ENCODE measurements around the gene TTC33.

TTC33 gene

GRCh38 chr5:40475561-40475960 is 280.2 kb downstream of the TTC33 start:
- no peak for DNase-seq

GRCh38 chr5:40474250-40474649 is 281.5 kb downstream of the TTC33 start:
- DNase-seq, result no peak

- DNase-seq, result no peak
Observed at GRCh38 chr5:40465416-40465815, 290.3 kb downstream of the TTC33 start.

- peak; percentile 43 for DNase-seq
Observed at GRCh38 chr5:40464511-40464910, 291.2 kb downstream of the TTC33 start.
